Measurements from ENCODE around the gene MCCC1.
"Not testable (repeated sequence)": the region's sequence is repeated elsewhere in the genome, so short reads cannot be mapped to it uniquely, and the experiment has no call there.

MCCC1 gene

DNA sequence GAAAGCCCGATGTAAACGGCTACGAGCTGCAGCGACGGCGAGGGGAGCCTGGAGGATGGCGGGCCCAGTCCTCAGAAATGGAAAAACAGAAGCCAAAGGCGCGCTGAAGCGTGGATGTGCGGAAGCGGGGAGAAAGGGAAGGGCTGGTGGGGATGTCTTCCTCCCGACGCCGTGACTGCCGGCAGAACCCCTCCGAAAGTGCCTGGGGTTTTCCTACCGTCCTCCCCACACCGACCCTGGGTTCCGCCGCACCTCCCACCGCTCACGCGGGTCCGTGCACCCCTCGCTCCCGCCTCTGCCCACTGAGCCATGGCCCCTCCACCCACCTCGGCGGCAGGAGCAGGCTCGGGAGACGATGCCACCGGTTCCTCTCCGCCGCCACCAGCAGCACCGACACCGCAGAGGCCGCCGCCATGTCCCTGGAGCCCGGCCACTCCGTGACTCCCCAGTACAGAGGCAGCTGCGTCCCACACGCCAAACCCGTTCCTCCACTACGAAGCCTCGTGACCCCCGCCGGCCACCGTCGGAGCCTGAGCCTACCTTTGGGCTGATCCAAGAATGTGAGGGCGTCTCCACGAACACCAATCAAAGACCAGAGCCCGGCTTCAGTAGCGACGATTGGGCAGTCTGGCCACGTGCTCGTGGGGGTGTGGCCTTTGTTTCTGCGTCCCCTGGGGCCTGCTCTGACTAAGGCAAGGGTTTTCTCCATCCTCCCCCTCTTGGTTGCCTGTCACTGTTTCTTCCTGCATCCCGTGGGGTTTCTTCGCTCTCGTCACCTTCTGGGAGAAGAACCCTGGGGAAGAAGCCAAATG is at the start of gene MCCC1:
TSS of gene MCCC1 (minus strand) at position 471 of the 812 bp plus-strand sequence. CDS start at position 415, 56 bp downstream.
- peak; percentile 96 for DNase-seq (ENCODE audit: low spot score)

GRCh38 chr3:183148056-183148455 is 48.8 kb upstream of the MCCC1 start:
- no peak for DNase-seq (ENCODE audit: low spot score)

DNA sequence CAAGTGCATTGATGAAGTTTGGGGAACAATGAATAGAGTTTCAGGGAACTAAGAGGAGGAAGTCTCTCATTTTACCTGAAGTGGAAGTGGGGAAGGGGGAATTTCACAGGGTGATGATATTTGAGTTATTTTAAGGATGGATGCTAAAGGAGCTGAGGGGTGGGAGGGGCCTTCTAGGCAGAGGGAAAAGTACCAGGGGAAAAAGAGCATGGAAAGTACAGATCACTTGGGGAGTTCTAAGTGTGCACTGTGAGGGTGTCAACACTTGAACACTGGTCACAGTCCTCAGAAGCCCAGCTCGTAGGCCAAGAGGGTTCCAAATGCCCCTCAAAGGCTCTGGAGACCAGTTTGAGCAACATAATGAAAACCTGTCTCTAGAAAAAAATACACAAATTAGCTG is 45.1 kb upstream of the MCCC1 start:
- no peak for DNase-seq (ENCODE audit: low spot score)

GRCh38 chr3:183142199-183142598 is 42.9 kb upstream of the MCCC1 start:
- DNase-seq (ENCODE audit: low spot score), result no peak

DNA sequence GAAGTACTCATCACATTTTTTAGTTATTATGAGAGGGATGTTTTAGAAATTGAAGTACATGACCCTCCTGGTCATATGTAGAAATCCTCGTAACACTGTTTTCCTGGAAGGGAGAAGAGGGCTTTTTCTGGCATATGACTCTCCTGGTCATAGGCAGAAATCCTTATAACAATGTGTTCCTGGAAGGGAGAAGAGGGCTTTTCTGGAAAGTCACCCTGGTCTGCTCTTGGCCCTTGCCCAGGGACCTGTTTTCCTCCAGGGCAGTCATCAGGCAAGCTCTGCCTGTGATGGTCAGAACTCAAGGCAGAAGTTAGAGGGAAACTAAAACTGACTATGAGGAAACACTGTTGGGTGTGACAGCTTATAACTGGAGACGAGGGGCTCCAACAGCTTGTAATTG is 35.5 kb upstream of the MCCC1 start:
- DNase-seq (ENCODE audit: low spot score), result no peak

GRCh38 chr3:183132409-183132808 is 33.1 kb upstream of the MCCC1 start:
- no peak for DNase-seq (ENCODE audit: low spot score)

DNA sequence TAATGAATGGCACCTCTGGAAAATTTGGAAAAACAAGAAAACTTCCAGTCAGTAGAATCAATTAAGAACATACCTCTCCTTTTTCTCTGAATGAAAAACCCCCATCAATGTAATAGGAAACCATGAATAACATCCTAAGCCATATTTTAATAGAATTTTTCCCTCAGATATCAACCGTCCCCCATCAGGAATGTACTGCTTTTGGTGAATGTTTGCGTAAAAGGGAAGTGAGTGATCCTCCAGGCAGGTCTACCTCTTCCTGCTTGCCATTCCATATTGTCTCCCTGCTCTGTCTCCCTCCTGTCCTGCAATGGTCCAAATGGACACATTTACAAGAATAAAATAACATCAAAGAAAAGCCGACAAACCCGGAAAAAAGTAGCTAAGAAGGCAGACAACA is 32.4 kb upstream of the MCCC1 start:
- DNase-seq (ENCODE audit: low spot score), result no peak

- DNase-seq (ENCODE audit: low spot score), result no peak
These were observed 32.0 kb upstream of the MCCC1 start for GRCh38 chr3:183131186-183131725.

DNA sequence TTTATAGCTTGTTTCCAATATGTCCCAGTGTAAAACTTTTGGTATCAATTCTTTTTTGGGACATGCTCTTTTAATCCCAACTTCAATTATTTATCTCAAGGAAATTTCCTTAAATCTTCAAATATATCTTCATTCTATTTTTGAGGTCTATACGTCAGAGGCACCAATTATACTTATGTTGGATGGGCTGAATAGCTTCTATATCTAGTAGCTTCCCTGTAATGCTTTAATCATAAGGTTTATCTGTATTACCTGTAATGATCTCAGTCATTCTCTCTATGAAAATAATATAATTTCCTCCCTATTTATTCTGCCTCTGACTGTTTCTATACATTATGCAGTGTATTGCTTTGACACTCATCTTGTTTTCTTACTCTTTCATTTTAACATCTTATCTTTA is 29.9 kb upstream of the MCCC1 start:
- no peak for DNase-seq (ENCODE audit: low spot score)

- DNase-seq (ENCODE audit: low spot score), result no peak
These were observed 29.4 kb upstream of the MCCC1 start for GRCh38 chr3:183128709-183129108.

- no peak for DNase-seq (ENCODE audit: low spot score)
These were observed 24.6 kb upstream of the MCCC1 start for GRCh38 chr3:183123891-183124290.

DNA sequence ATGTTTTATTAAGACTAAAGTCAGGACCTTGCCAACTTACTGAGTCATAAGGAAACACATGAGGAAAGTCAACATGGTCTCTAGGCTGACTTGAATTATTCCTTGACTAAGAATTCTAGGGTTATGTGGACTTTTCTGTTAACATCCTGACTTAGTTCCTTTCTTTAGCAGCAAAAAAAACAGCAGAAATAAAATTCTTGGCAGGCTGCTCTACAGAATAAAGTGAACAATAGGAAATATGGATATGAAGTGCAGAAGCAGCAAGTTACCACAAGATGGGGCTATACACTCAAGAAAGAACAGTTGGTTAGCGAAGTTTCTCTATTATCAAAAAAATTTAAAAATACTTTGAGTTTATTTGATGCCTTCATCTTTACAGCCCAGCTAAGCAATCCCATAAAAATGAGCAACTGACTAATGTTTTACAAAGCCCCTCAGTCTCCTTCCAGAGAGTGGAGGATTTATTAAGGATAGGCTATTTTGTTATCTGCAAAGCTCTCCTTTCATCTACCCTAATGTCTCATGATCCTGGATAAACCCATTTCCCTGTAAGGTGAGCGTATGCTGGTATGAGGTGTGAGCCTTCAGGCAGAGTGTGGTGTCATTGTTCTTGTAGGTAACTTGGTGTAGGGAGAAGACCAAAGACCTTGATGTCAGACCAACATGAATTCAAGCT is 23.1 kb upstream of the MCCC1 start:
- peak; percentile 33 for DNase-seq (ENCODE audit: low spot score)

GRCh38 chr3:183120538-183121215 is 21.4 kb upstream of the MCCC1 start:
- DNase-seq (ENCODE audit: low spot score), result no peak

GRCh38 chr3:183117056-183117455 is 17.8 kb upstream of the MCCC1 start:
- DNase-seq (ENCODE audit: low spot score), result no peak

GRCh38 chr3:183116025-183116614 is 16.8 kb upstream of the MCCC1 start:
- peak; percentile 70 for DNase-seq (ENCODE audit: low spot score)

DNA sequence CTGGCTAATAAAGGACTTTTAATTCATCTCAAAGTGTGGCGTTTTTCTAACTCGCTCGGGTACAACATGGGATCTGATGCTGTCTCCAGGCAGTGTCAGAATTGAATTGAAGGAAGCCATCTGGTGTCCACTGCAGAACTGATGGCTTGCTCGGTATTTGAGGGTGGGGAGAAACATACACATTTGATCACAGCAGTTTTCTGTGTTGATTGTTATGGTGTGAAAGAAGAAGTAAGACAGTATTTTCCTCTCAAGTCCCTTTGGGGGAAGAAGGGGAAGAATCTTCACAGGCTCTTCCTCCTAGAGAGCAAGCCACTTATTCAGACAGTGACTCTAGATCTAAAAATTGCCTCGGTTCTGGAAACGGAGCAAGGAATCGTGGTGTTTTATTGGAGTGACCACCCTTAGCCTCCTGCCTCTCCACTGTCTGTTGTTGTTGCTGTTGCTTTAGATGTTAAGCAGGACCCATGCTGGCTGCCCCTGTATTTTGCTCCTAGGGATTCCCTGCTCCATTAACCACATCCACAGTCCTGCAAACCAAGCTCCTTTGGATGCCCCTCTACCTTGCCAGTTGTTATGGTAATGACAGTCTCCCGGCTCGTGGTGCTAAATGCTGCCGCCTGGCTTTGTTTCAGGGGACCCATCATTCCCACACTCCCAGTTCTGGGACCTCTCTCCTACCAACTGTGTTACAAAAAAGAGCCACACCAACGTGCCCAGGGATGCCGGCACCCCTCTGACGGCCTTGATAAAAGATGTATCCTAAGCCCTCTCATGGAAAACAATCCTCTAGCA is 15.3 kb upstream of the MCCC1 start:
- DNase-seq (ENCODE audit: low spot score), result no peak

DNA sequence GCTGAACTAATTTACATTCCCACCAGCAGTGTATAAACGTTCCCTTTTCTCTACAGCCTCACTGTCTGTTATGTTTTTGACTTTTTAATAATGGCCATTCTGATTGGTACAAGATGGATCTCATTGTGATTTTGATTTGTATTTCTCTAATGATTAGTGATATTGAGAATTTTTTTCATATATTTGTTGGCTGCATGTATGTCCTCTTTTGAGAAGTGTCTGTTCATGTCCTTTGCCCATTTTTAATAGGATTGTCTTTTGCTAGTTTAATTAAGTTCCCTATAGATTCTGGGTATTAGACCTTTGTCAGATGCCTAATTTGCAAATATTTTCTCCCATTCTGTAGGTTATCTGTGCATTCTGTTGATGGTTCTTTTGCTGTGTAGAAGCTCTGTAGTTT is 10.6 kb upstream of the MCCC1 start:
- DNase-seq (ENCODE audit: low spot score), result not testable (repeated sequence)

- no peak for DNase-seq (ENCODE audit: low spot score)
These were observed 9.2 kb upstream of the MCCC1 start for GRCh38 chr3:183108470-183108869.

DNA sequence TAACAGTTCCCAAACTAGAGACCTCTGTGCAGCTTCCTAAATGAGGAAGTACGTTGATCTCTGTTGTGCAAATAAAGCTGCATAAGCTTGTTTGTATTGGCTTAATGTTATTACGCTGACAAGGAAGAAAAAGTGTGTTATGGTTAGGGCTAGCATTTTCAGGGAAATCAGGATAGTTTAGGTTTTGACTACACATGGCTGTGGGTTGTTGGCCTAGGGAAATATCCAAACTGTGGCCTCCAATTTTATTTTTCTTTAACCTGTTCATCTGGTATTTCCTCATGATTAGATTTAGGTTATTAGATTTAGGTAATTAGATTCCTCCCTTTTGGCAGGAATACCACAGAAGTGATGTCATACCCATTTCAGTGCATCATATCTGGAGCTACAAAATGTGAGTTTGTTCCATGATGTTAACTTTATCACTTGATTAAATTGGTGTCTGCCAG is 8.7 kb upstream of the MCCC1 start:
- no peak for DNase-seq (ENCODE audit: low spot score)

GRCh38 chr3:183107372-183107771 is 8.1 kb upstream of the MCCC1 start:
- DNase-seq (ENCODE audit: low spot score), result not testable (repeated sequence)

- no peak for DNase-seq (ENCODE audit: low spot score)
These were observed 7.3 kb upstream of the MCCC1 start for GRCh38 chr3:183106635-183107034.
